Hematopoietic multipotent progenitor cell treated with erythropoietin and hydrocortisone succinate and interleukin-3 and kit ligand, for 15 days (in vitro differentiated cells): Measurements from ENCODE around the gene LAGE3.

Experiments used
- DNase-seq: peaks from one replicate; pipeline ENCODE4 v3.0.0-alpha.2; 2015; ENCODE audit warnings: low spot score

The LAGE3 gene

GRCh38 chrX:154458116-154458953 lies 20.7 kb downstream of the LAGE3 start, which contains the start of gene PLXNA3:
PLXNA3 (plus strand) TSS chrX:154458281; CDS start chrX:154460184, 1,903 bp downstream.
- no peak for DNase-seq

- DNase-seq, result no peak
Measured at GRCh38 chrX:154457491-154458115, 21.5 kb downstream of the LAGE3 start.

DNA sequence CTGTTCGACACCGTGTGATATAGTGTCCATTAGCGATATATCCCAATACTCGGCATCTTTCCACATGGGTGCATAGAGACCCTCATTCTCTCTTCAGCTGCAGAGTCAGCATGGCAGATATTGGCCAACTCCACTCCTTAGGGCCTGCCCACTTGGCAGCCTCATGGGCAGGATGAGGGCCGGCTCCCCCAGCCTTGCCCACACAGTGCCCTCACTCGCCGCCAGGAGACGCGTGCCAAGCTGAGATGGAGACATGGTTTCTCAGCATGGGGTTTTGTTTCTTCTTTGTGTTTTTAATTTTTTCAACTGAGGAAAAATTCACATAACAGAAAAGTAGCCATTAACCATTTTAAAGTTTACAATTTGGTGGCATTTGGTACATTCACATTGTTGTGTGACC lies 26.3 kb downstream of the LAGE3 start:
- no peak for DNase-seq

DNA sequence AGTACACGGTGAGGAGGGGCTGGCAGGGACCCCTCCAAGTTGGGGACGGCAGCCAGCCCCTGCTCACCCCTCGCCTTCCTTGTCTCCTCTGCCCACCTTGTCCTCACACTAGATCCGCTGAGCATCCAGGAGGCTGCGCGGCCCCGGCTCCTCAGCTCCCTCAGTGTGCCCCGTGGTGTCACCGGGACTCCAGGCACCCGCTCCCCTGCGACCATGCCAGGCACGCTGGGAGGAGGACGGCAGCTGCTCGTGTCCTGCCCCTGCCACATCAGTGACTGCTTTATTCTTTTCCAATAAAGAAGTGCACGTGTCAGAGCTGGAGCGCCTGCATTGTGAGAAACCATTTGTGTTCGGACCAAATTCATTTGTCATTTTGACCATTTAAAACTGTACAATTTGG lies 28.8 kb downstream of the LAGE3 start:
- DNase-seq, result no peak

DNA sequence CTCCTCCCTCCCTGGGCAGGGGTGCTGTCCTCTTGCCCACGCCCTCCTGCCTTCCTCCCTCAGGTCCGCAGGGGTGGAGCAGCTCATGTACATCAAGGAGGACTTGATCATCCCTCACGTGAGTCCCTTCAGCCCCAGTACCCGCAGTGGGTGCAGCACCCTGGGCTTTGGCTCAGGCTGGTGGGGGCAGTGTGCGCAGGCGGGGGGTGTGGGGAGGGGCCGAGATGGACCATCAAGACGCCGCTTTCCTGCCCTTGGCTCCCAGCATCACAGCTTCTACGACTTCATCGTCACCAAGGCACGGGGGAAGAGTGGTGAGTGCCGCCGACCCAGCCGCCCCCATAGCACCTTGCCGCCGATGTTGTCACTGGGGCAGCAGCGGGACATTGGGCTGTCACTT lies 29.5 kb downstream of the LAGE3 start:
- DNase-seq, result no peak

DNA sequence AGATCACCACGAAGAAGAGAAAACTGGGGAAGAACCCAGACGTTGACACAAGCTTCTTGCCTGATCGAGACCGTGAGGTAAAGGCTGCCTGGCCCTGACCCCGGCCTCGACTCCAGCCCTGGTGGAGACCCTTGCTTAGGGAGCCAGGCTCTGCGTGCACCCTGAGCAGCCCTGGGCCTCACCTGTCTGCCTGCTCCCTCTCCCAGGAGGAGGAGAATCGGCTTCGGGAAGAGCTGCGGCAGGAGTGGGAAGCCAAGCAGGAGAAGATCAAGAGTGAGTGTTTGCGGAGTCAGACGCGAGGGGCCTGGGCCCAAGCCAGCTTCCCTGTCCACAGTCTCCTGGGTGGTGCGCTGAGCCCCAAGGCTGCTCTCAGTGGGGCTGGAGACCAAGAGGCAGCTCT lies 30.6 kb downstream of the LAGE3 start:
- DNase-seq, result no peak

GRCh38 chrX:154446430-154446829 lies 32.7 kb downstream of the LAGE3 start:
- DNase-seq, result no peak

DNA sequence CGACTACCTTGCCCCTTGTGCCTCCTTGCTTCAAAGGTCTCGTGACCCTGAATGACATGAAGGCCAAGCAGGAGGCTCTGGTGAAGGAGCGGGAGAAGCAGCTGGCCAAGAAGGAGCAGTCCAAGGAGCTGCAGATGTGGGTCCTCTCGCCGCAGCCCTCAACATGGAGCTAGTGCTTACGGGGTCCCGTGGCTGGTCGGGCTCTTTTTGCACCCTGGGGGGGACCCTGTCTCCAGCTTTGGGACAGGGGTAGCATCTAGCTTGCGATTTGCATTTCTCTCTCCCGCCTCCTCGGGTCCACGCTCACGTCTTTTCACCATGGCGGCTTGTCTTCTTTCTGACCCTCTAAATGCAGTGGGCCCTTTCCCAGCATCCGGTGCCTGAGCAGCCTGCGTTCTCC lies 33.3 kb downstream of the LAGE3 start:
- no peak for DNase-seq

- DNase-seq, result no peak
Measured at GRCh38 chrX:154444755-154445246, 34.3 kb downstream of the LAGE3 start.

DNA sequence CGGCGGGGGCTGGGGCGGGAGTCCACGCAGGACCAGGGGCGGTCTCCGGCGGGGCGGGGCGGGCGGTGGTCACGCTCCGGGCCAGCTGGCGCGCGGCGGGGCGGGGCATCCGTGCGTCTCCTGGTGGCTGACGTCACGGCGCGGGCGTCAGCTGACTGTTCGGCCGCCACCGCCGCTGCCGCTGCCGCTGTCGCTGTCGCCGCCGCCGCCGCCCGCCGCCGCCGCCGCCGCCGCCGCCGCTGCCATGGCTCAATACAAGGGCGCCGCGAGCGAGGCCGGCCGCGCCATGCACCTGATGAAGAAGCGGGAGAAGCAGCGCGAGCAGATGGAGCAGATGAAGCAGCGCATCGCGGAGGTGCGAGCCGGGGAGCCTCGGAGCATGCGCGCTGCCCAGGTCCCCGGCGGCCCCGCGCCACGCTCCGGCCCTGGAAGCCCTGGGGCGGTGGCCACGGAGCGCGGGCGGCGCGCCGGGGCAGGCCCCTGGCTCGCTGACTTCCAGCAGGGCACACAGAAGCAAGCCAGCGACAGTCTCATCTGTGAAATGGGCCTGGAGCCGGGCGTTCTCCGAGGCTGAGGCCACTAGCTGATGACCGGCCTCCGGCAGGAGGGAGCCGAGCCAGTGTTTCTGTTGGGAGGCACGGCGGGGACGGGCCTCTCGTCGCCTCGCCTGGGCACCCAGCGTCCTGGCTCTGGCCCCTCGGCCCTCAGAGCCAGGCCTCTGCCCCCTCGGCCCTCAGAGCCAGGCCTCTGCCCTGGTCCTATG lies 34.9 kb downstream of the LAGE3 start, which contains the start of gene FAM50A:
Gene FAM50A, plus strand, starts transcription at position 150 of the 763 bp plus-strand sequence. Its CDS starts 95 bp downstream, at position 245.
- DNase-seq, result peak; percentile 80

DNA sequence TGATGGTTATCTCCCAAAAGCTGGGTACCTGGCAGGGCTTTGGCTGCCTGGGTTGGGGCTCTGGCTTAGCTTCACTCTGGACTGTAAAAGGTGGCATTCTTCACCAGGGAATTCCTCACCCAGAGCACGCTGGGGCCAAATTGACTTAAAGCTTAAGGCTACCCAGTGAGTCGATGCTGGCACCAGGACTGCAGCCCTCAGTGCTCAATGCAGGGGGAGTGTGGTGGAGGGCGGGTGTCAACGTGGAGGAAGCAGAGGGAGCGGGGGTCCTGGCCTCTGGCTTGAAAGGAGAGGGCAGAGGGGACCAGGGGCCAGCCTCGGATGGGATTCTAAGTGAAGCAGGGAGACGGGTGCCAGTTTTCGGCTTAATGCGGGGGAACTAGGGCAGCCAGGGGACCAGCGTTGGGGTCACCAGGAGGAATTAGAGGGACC lies 35.6 kb downstream of the LAGE3 start:
- no peak for DNase-seq

- DNase-seq, result no peak
Measured at GRCh38 chrX:154441984-154442707, 36.9 kb downstream of the LAGE3 start.

DNA sequence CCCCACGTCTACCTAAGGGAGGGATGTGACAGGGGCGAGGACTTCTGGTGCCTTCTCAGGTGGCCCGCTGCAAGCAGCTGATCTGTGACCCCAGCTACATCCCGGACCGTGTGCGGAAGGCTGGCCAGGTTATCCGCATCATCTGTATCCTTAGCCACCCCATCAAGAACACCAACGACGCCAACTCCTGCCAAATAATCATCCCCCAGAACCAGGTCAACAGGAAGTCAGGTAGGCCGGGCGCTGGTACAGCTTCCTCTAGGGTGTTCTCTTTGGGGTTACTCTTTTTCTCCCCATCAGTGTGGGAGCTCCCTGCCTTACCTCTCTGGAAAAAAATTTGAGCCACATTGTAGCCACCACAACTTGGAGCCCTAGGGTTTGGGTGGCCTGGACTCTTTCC lies 37.5 kb downstream of the LAGE3 start:
- no peak for DNase-seq

GRCh38 chrX:154440623-154441357 lies 38.3 kb downstream of the LAGE3 start:
- no peak for DNase-seq

DNA sequence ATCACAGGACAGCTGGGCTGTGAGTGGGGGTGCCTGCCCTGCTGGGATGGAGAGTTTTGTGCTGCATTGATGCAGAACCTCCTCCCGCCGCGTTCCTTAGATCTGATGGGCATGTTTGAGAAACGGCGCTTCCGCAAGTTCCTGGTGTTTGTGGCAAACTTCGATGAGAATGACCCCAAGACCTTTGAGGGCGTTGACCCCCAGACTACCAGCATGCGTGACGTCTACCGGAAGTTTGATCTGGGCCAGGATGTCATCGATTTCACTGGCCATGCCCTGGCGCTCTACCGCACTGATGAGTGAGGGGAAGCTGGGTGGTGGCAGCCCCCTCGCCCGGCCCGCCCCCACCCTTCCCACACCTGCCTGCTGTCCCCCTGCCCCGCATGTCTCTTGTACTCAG lies 39.2 kb downstream of the LAGE3 start:
- no peak for DNase-seq

DNA sequence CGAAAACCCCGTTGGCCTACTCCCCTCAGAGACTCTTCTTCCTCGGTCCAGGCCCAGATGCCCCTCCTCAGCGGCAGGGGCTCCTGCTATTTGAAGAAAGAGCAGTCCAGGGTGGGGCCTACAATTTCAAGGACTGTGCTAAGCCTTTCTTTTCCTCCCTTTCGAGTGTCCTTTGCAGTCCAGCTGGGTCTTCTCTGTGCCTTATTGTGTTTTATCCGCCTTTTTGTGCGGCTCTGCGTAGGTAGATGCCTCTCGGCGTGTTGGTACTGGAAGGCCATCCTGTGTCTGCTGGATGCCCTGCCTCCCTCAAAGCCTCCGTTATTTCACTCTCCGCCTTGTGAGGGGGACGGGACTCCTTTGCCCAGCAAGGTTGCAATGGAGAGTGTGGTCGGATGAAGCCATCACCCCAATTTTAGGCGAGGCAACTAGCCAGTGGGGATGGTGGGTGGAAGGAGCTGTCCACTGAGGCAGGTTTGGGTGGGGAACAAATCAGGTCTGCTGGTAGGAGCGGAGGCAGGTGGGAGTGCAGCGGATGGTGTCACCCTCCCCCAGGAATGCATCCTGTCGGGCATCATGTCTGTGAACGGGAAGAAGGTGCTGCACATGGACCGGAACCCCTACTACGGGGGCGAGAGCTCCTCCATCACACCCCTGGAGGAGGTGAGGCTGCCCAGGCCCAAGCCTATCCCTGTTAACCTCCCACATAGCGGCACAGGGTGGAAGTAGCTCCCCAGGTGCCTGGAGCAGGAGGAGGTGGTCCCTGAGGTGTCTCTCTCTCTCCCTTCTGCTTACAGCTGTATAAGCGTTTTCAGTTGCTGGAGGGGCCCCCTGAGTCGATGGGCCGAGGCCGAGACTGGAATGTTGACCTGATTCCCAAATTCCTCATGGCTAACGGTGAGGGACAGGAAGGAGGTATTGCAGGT lies 40.8 kb downstream of the LAGE3 start:
- no peak for DNase-seq

GRCh38 chrX:154436983-154437752 lies 41.9 kb downstream of the LAGE3 start, which contains the start of gene GDI1:
GDI1 (plus strand) TSS chrX:154437154; CDS start chrX:154437255, 101 bp downstream.
- peak; percentile 61 for DNase-seq

DNA sequence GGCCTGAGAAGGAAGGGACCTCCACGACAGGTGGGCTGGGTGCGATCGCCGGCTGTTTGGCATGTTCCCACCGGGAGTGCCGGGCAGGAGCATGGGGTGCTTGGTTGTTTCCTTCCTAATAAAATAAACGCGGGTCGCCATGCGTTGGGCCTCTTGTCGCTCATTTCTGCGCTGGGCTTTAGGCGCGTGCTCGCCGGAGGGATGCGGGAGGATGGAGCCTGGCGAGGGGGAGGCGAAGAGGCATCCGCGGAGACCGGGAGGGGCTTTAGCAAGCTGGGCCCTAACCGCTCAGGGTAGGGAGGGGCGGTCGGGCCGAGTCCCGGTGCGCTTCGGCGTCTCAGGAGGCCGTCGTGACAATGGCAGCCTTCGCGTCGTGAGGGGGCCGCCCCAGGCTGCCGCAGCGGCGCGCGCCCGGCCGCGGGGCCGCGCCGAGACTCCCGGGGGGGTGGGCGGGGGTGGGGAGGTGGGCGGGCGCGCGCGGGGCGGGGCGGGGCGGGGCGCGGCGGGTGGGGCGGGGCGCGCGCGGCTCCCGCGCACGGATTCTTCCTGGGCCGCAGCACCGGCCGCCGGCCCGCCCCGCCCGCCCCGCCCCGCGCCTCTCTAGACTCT lies 42.6 kb downstream of the LAGE3 start:
- no peak for DNase-seq
